ENCODE data around the gene PTHLH.

PTHLH gene

GRCh38 chr12:28010036-28010435 lies 37.5 kb upstream of the PTHLH start:
- TF ChIP-seq, protein P1, sequence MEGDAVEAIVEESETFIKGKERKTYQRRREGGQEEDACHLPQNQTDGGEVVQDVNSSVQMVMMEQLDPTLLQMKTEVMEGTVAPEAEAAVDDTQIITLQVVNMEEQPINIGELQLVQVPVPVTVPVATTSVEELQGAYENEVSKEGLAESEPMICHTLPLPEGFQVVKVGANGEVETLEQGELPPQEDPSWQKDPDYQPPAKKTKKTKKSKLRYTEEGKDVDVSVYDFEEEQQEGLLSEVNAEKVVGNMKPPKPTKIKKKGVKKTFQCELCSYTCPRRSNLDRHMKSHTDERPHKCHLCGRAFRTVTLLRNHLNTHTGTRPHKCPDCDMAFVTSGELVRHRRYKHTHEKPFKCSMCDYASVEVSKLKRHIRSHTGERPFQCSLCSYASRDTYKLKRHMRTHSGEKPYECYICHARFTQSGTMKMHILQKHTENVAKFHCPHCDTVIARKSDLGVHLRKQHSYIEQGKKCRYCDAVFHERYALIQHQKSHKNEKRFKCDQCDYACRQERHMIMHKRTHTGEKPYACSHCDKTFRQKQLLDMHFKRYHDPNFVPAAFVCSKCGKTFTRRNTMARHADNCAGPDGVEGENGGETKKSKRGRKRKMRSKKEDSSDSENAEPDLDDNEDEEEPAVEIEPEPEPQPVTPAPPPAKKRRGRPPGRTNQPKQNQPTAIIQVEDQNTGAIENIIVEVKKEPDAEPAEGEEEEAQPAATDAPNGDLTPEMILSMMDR (IDR thresholded peaks at IDR 0.05; ENCODE audit: insufficient read depth, missing control alignments): no peak
- no peak for DNase-seq (ENCODE audit: insufficient read length, low spot score)
- FAIRE-seq: no peak

DNA sequence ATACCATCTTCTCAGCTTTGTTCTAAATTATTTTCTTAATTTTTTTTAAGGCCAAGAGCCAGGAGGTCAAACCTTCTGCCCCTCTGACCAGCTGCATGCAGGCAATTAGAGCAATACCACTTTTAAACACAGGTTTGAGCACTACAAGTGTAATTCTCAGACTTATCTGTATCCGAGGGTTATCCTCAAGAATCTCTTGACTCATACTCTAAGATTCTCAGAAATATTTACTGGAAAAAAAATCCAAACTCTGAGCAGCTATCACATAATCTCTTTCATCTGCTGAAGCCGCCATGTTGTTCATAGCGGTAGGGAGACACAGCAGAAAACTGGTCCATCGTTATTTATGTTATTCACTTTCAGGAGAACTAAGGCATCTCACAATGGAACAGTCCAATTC lies 27.4 kb upstream of the PTHLH start:
- TF ChIP-seq, protein P1 (IDR thresholded peaks at IDR 0.05; ENCODE audit: insufficient read depth, missing control alignments): no peak
- FAIRE-seq (no peak), DNase-seq (ENCODE audit: insufficient read length, low spot score) (no peak)

- TF ChIP-seq, protein P1 (IDR thresholded peaks at IDR 0.05; ENCODE audit: insufficient read depth, missing control alignments): no peak
- FAIRE-seq: no peak
- DNase-seq (ENCODE audit: insufficient read length, low spot score): no peak
These were observed 27.0 kb upstream of the PTHLH start for GRCh38 chr12:27999521-27999920.

DNA sequence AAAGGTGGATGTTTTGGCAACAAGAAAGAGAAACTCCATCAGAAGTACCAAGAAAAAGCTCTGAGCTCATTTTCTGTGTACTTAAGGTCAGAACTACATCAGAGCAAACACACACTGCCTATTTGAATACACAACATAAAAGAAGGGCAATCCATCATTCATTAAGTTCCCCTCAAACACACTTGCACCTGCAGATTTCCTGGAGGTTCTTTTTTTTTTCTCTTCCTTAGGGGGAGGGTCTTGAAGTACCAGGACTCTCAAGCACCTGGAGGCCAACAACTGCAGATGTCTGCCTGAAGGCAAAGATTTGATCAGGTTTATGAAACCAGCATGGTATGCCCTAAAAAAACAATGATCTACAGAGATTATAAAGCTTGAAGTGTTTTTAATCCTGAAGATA lies 26.1 kb upstream of the PTHLH start:
- FAIRE-seq: no peak
- no peak for DNase-seq (ENCODE audit: insufficient read length, low spot score)
- TF ChIP-seq, protein P1 (IDR thresholded peaks at IDR 0.05; ENCODE audit: insufficient read depth, missing control alignments): no peak

DNA sequence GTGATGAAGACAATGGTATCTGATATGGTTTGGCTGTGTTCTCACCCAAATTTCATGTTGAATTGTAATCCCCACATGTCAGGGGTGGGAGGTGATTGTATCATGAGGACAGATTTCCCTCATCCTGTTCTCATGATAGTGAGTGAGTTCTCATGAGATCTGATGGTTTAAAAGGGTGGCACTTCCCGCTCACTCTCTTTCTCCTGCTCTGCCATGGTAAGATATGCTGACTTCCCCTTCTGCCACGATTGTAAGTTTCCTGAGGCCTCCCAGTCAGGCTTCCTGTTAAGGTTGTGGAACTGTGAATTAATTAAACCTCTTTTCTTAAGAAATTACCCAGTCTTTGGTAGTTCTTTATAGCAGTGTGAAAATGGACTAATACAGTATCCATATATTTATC lies 25.6 kb upstream of the PTHLH start:
- DNase-seq (ENCODE audit: insufficient read length, low spot score): no peak
- no peak for FAIRE-seq
- TF ChIP-seq, protein P1 (IDR thresholded peaks at IDR 0.05; ENCODE audit: insufficient read depth, missing control alignments): no peak

GRCh38 chr12:27996761-27997160 lies 24.2 kb upstream of the PTHLH start:
- no peak for DNase-seq (ENCODE audit: insufficient read length, low spot score)
- TF ChIP-seq, protein P1 (IDR thresholded peaks at IDR 0.05; ENCODE audit: insufficient read depth, missing control alignments): no peak
- no peak for FAIRE-seq

DNA sequence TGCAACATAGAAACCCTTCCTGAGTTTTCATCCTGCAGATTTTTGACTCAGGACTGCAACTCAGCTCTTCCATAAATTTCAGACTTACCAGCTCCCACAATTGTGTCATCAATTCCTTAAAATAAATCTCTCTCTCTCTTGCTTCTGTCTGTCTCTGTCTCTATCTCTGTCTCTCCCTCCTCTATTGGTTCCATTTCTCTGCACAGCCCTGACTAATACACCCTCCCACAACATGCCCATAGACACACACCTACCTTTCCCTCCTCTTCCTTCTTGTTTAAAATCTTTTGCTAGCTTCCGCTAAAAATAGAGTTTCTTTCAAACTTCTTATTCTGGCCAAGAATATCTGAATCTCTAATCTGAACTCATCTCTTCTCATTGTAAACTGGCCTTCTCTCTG lies 22.9 kb upstream of the PTHLH start:
- DNase-seq (ENCODE audit: insufficient read length, low spot score): no peak
- FAIRE-seq: no peak
- TF ChIP-seq, protein P1 (IDR thresholded peaks at IDR 0.05; ENCODE audit: insufficient read depth, missing control alignments): no peak

All from D721Med (cell line).